GM11168 (cell line): ENCODE data around the gene AIM2.
"Not testable (repeated sequence)": the region's sequence is repeated elsewhere in the genome, so short reads cannot be mapped to it uniquely, and the experiment has no call there.

Experiments used
- in situ Hi-C: fragments of 300-500 bp; cut with MboI; formaldehyde crosslinking; loops from one replicate; pipeline ENCODE4 v1.12.0; 2022; ENCODE audit warnings: low sequenced_read_pairs; ENCODE audit not compliant: unreplicated experiment

Gene AIM2

GRCh38 chr1:159026841-159027240 is 49.7 kb downstream of the AIM2 start:
- in situ Hi-C loops, result not testable (repeated sequence)

- in situ Hi-C loops, result no loop called here
Observed at GRCh38 chr1:159025043-159025442, 51.5 kb downstream of the AIM2 start.

DNA sequence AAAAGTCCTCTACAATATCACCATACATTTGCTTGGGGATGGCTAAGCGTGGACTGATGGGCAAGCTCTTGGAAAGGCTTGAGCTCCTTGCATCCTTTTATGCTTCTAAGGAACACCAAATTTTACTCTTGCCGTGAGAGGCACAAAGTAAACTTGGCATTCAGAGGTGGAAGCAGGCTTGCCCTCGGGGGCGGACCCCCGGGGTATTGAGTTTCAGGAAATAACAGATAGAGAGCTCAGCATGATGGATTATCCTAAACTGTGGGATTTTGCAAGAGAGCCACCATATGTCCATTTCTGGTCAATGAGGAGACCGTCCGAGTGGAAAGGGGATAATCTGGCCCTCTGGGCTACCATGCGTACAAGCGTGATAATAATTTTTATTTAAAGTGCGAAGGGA is 52.8 kb downstream of the AIM2 start:
- in situ Hi-C loops, result no loop called here

- in situ Hi-C loops, result no loop called here
Observed at GRCh38 chr1:159015440-159015909, 61.1 kb downstream of the AIM2 start.

DNA sequence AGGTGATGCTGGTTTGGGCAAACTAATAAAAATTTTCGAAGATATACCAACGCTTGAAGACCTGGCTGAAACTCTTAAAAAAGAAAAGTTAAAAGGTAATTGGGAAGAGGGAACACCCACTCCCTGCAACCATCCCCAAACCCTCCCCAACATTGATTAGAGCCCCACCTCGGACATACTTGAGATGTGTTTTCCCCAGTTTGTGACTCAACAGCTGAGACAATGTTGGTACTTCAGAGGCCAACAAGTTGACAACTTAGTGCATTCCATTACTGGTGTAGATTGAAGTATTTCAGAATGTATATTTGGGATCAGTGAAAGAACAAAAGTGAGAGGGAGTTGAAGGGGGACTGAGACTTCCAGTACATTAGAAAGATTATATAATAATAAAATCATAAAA is 61.7 kb downstream of the AIM2 start:
- in situ Hi-C loops, result no loop called here

DNA sequence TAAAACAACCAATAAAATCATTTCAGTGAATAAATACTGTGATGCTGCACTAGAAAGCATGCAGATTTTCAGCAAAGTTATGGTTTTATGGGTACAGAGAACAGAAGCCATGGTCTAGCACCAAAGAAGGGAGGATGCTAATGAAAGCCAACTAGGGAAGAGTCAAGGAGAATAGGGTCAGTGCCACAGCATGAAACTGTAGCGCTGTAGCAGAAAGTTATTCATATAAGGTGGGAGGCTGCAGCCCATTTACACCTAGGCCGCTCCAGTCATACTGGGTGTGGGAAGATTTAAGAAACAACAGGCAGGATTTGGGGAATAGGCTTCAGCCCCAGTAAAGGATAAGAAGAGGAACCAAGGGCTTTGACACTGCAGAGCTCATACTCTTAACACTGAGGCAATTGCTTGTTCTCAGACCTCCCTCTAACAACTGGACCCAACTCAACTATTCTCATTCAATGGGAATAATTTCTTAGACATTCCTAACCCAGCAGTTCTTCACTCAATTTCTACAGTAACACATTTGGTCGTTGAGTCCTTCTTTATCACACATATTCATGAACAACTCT is 62.5 kb downstream of the AIM2 start:
- in situ Hi-C loops, result no loop called here

DNA sequence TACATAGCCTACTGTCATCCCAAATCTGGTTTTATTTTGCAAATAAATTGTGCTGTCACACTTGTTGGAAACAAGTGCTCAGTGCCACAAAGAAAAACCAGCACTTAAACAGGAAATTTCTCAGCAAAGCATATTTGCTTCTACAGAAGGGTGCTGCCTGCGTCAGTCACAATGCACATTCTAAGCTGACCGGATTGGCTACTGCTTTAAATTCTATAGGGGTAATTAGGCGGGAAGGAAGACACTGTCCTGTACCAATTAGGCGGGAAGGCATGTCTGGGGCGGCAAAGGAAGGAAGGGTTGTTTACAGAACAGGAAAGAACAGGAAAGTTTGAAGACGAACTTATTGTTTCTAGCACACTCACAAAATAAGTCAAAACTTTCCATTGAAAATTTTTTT is 64.1 kb downstream of the AIM2 start:
- in situ Hi-C loops, result no loop called here
